Ishikawa (cell line): ENCODE results near the gene NFIX.

ENCODE experiments used
- CEBPB ChIP-seq: IDR thresholded peaks from 2 replicates; pipeline ENCODE4 v1.6.1; 2012
- EP300 ChIP-seq: IDR thresholded peaks from 2 replicates; pipeline ENCODE4 v1.6.1; 2012; ENCODE audit warnings: borderline replicate concordance
- NFIC ChIP-seq: IDR thresholded peaks from 2 replicates; pipeline ENCODE4 v1.6.1; 2012
- TAF1 ChIP-seq: IDR thresholded peaks from 2 replicates; pipeline ENCODE4 v1.6.1; 2012; ENCODE audit warnings: low read depth, mild to moderate bottlenecking
- YY1 ChIP-seq: IDR thresholded peaks from 2 replicates; pipeline ENCODE4 v1.6.1; 2012; ENCODE audit warnings: low read depth
- TF ChIP-seq, protein P1 (sequence below): IDR thresholded peaks from 2 replicates; pipeline ENCODE4 v1.6.1; 2012; ENCODE audit warnings: low read depth, mild to moderate bottlenecking
- TF ChIP-seq, protein P2 (sequence below): IDR thresholded peaks from 2 replicates; pipeline ENCODE4 v1.6.1; 2012

DNA sequence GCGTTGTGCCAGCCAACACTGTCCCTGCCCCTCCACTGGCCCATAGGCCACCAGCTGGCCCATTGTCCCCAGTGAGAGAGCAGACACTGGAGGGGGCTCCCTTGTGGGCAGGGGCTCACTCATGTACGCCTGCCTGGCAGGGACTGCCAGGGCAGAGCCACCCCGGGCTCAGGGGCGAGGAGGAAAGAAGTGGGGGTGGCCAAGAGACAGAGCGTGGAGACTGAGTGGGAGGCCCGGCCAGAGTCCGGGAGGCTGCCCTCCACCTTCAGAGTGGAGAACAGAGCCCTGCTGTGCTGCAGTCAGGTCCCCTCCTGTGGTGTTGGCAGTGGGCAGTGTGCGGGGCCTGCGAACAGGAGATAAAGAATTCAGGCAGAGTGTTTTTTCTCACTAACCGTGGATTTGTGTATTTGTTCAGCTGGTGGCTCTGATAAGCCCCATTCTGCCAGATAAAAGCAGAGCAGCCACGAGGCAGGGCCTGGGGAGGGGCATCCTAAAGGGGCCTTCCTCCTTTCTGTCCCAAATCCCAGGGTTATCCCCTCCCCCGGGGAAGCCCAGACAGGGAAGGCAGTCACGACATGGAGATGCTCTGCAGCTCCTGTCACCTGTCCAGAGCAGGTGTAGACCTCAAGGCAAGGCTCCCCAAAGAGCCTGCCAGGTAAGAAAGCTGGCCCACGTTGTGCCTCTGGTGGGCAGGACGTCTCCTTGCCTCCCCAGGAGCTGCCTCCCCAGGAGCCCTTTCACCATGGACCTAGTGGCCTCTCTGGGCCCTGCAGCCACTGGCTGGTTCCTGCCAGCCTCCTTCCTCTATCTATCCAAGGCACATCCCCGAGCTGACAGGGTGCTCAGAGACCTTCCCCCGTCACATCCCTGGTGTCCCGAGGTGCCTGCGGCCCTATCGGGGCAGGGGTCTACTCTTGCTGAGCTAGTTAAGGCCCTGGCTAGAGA lies 74.4 kb downstream of the NFIX start:
- TF ChIP-seq TAF1 (no peak), YY1 (no peak), EP300 (no peak), NFIC (no peak), CEBPB (no peak)
- TF ChIP-seq, protein P1, sequence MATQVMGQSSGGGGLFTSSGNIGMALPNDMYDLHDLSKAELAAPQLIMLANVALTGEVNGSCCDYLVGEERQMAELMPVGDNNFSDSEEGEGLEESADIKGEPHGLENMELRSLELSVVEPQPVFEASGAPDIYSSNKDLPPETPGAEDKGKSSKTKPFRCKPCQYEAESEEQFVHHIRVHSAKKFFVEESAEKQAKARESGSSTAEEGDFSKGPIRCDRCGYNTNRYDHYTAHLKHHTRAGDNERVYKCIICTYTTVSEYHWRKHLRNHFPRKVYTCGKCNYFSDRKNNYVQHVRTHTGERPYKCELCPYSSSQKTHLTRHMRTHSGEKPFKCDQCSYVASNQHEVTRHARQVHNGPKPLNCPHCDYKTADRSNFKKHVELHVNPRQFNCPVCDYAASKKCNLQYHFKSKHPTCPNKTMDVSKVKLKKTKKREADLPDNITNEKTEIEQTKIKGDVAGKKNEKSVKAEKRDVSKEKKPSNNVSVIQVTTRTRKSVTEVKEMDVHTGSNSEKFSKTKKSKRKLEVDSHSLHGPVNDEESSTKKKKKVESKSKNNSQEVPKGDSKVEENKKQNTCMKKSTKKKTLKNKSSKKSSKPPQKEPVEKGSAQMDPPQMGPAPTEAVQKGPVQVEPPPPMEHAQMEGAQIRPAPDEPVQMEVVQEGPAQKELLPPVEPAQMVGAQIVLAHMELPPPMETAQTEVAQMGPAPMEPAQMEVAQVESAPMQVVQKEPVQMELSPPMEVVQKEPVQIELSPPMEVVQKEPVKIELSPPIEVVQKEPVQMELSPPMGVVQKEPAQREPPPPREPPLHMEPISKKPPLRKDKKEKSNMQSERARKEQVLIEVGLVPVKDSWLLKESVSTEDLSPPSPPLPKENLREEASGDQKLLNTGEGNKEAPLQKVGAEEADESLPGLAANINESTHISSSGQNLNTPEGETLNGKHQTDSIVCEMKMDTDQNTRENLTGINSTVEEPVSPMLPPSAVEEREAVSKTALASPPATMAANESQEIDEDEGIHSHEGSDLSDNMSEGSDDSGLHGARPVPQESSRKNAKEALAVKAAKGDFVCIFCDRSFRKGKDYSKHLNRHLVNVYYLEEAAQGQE: no peak
- TF ChIP-seq, protein P2, sequence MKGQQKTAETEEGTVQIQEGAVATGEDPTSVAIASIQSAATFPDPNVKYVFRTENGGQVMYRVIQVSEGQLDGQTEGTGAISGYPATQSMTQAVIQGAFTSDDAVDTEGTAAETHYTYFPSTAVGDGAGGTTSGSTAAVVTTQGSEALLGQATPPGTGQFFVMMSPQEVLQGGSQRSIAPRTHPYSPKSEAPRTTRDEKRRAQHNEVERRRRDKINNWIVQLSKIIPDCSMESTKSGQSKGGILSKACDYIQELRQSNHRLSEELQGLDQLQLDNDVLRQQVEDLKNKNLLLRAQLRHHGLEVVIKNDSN: no peak
